HepG2 (cell line): ENCODE measurements around the gene CABLES1.
A peak's percentile ranks its signal among the peaks of the same experiment; 100 is the strongest.

ENCODE experiments used
- CREM ChIP-seq, 2 experiments: sonication (generic) in 1 of 2; formaldehyde crosslinking in 1 of 2; IDR thresholded peaks; 2 replicates each; pipeline versions ENCODE4 v1.4.0 to v1.6.1; 2016 to 2020; ENCODE audit warnings: antibody characterized with exemption in 1 of 2, mild to moderate bottlenecking in 1 of 2, missing genetic modification reagents in 1 of 2
- EP300 ChIP-seq, 3 experiments: sonication (generic) in 1 of 3; formaldehyde crosslinking in 1 of 3; IDR thresholded peaks; 2 replicates each; pipeline versions ENCODE4 v1.5.1 to v1.6.1; 2011 to 2020; ENCODE audit warnings: low read depth in 2 of 3, low read length in 2 of 3, borderline replicate concordance in 1 of 3, improper control_type of control experiment in 1 of 3, mild to moderate bottlenecking in 1 of 3, missing genetic modification reagents in 1 of 3, moderate library complexity in 1 of 3
- ESRRA ChIP-seq: sonication (generic); formaldehyde crosslinking; IDR thresholded peaks from 2 replicates; pipeline ENCODE4 v1.5.1; 2020; ENCODE audit warnings: mild to moderate bottlenecking, low read depth, missing genetic modification reagents
- NFATC3 ChIP-seq: sonication (generic); formaldehyde crosslinking; IDR thresholded peaks from 2 replicates; pipeline ENCODE4 v1.5.1; 2020; ENCODE audit warnings: mild to moderate bottlenecking, missing genetic modification reagents
- POLR2A ChIP-seq, 2 experiments: IDR thresholded peaks; 2 replicates each; pipeline ENCODE4 v1.6.1; 2011; ENCODE audit warnings: low read depth in 2 of 2, low read length in 2 of 2, mild to moderate bottlenecking in 1 of 2, moderate library complexity in 1 of 2; ENCODE audit not compliant: insufficient read depth in 1 of 2
- SNRNP70 ChIP-seq: fragments of 200-400 bp; formaldehyde crosslinking; IDR thresholded peaks from 2 replicates; pipeline ENCODE4 v1.6.1; 2017; ENCODE audit warnings: mild to moderate bottlenecking, low read depth, low read length, moderate library complexity
- ZBTB8A ChIP-seq: sonication (generic); formaldehyde crosslinking; IDR thresholded peaks from 2 replicates; pipeline ENCODE4 v1.4.0; 2020; ENCODE audit warnings: mild to moderate bottlenecking, low read depth, missing genetic modification reagents, borderline replicate concordance
- ZNF350 ChIP-seq: sonication (generic); formaldehyde crosslinking; IDR thresholded peaks from 2 replicates; pipeline ENCODE4 v1.4.0; 2020; ENCODE audit warnings: mild to moderate bottlenecking, low read depth, missing genetic modification reagents, borderline replicate concordance
- ZNF644 ChIP-seq: IDR thresholded peaks from 2 replicates; pipeline ENCODE4 v1.6.1; 2016; ENCODE audit warnings: low read depth
- ZNF792 ChIP-seq: IDR thresholded peaks from 2 replicates; pipeline ENCODE4 v1.6.1; 2016
- TF ChIP-seq, protein P1 (sequence below): IDR thresholded peaks from 2 replicates; pipeline ENCODE4 v1.6.1; 2012; ENCODE audit warnings: inconsistent platforms
- TF ChIP-seq, protein P2 (sequence below): sonication (generic); formaldehyde crosslinking; IDR thresholded peaks from 2 replicates; pipeline ENCODE4 v1.5.0; 2020; ENCODE audit warnings: mild to moderate bottlenecking, missing genetic modification reagents, moderate library complexity
- TF ChIP-seq, protein P3 (sequence below): sonication (generic); formaldehyde crosslinking; conservative IDR thresholded peaks from 2 replicates; pipeline ENCODE4 v1.8.1; 2023; ENCODE audit warnings: missing genetic modification reagents
- TF ChIP-seq, protein P4 (sequence below): fragments of 450-650 bp; IDR thresholded peaks from 2 replicates; pipeline ENCODE4 v1.6.1; 2017; ENCODE audit warnings: mild to moderate bottlenecking

DNA sequence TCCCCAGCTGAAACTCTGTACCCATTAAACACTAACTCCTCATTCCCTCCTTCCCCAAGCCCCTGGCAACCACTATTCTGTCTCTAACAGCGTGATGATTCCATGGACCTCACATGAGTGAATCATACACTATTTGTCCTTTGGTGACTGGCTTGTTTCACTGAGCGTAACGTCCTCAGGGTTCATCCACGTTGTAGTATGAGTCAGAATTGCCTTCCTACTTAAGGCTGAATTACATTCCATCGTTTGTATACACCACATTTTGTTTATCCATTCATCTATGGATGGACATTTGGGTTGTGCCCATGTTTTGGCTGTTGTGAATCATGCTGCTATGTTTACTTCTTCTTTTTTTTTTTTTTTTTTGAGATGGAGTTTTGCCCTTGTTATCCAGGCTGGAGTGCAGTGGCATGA is 19.6 kb upstream of the CABLES1 start:
- TF ChIP-seq, protein P1, sequence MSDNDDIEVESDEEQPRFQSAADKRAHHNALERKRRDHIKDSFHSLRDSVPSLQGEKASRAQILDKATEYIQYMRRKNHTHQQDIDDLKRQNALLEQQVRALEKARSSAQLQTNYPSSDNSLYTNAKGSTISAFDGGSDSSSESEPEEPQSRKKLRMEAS, result no peak
- TF ChIP-seq, protein P2, sequence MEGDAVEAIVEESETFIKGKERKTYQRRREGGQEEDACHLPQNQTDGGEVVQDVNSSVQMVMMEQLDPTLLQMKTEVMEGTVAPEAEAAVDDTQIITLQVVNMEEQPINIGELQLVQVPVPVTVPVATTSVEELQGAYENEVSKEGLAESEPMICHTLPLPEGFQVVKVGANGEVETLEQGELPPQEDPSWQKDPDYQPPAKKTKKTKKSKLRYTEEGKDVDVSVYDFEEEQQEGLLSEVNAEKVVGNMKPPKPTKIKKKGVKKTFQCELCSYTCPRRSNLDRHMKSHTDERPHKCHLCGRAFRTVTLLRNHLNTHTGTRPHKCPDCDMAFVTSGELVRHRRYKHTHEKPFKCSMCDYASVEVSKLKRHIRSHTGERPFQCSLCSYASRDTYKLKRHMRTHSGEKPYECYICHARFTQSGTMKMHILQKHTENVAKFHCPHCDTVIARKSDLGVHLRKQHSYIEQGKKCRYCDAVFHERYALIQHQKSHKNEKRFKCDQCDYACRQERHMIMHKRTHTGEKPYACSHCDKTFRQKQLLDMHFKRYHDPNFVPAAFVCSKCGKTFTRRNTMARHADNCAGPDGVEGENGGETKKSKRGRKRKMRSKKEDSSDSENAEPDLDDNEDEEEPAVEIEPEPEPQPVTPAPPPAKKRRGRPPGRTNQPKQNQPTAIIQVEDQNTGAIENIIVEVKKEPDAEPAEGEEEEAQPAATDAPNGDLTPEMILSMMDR (CRISPR knock-in tag), result no peak
- TF ChIP-seq POLR2A (IDR thresholded peaks at IDR 0.05; ENCODE audit: insufficient read depth in 1 of 2, low read depth in 2 of 2, low read length in 2 of 2) (no peak), SNRNP70 (no peak), ZNF350 (CRISPR knock-in tag) (no peak), CREM (IDR thresholded peaks at IDR 0.05) (no peak), CREM (CRISPR knock-in tag; IDR thresholded peaks at IDR 0.05) (no peak), ZNF792 (CRISPR knock-in tag) (no peak), ZNF644 (CRISPR knock-in tag) (no peak), EP300 (IDR thresholded peaks at IDR 0.05; ENCODE audit: low read depth in 2 of 2, low read length in 2 of 2) (peak in 1 of 2 experiments; percentile 6; a peak in 1 of 4 replicates), EP300 (CRISPR knock-in tag; IDR thresholded peaks at IDR 0.05; ENCODE audit: borderline replicate concordance) (no peak), NFATC3 (CRISPR knock-in tag) (no peak), ESRRA (no peak), ZBTB8A (CRISPR knock-in tag) (no peak)
- TF ChIP-seq, protein P3, sequence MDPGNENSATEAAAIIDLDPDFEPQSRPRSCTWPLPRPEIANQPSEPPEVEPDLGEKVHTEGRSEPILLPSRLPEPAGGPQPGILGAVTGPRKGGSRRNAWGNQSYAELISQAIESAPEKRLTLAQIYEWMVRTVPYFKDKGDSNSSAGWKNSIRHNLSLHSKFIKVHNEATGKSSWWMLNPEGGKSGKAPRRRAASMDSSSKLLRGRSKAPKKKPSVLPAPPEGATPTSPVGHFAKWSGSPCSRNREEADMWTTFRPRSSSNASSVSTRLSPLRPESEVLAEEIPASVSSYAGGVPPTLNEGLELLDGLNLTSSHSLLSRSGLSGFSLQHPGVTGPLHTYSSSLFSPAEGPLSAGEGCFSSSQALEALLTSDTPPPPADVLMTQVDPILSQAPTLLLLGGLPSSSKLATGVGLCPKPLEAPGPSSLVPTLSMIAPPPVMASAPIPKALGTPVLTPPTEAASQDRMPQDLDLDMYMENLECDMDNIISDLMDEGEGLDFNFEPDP (CRISPR knock-in tag), result no peak
- TF ChIP-seq, protein P4, sequence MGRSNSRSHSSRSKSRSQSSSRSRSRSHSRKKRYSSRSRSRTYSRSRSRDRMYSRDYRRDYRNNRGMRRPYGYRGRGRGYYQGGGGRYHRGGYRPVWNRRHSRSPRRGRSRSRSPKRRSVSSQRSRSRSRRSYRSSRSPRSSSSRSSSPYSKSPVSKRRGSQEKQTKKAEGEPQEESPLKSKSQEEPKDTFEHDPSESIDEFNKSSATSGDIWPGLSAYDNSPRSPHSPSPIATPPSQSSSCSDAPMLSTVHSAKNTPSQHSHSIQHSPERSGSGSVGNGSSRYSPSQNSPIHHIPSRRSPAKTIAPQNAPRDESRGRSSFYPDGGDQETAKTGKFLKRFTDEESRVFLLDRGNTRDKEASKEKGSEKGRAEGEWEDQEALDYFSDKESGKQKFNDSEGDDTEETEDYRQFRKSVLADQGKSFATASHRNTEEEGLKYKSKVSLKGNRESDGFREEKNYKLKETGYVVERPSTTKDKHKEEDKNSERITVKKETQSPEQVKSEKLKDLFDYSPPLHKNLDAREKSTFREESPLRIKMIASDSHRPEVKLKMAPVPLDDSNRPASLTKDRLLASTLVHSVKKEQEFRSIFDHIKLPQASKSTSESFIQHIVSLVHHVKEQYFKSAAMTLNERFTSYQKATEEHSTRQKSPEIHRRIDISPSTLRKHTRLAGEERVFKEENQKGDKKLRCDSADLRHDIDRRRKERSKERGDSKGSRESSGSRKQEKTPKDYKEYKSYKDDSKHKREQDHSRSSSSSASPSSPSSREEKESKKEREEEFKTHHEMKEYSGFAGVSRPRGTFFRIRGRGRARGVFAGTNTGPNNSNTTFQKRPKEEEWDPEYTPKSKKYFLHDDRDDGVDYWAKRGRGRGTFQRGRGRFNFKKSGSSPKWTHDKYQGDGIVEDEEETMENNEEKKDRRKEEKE, result no peak
